NCI-H146 (cell line): Measurements from ENCODE around the gene SPATS2L.

ENCODE experiments used
- DNase-seq: peaks from one replicate; lab custom pipeline; 2025; lab: John Stamatoyannopoulos, UW

Gene SPATS2L

DNA sequence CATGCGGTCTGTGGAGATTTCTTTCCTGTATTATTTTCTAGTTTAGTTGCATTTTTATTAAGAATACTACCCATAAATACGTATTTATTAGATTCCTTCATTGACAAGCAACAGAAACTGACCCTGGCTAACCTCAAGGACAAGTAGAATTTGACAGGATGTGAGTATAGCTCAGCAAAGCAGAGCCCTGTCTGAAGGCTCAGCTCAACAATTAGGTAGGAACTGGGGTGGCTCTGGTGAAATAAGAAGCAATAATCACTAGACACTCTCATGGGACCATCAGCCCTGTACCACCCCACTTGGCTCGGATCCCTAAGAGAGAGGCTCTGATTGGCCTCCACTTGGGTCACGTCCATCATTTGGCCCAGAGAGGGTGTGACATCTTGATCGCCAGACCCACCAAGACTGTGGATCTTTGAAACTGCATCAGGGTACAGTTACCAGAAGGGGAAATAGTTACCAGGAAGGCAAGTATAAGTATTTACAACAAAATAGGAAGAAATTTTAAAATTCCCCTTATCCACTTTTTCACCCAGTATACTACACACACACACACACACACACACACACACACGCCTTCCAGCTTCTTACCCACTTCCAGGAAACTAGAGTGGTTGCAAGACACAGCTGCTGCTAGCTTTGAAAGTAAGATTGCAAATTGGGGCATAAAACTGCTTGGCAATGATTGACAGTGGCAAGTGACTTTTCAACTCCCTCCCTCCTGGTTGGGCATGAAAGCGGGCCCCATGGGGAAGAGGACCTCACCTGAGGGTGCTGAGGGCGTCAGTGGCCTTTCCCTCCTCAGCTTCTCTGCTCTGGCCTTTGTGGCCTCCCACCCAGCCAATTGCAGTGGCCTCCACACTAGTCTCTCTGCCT, 161.6 kb downstream of the SPATS2L start:
- no peak for DNase-seq

DNA sequence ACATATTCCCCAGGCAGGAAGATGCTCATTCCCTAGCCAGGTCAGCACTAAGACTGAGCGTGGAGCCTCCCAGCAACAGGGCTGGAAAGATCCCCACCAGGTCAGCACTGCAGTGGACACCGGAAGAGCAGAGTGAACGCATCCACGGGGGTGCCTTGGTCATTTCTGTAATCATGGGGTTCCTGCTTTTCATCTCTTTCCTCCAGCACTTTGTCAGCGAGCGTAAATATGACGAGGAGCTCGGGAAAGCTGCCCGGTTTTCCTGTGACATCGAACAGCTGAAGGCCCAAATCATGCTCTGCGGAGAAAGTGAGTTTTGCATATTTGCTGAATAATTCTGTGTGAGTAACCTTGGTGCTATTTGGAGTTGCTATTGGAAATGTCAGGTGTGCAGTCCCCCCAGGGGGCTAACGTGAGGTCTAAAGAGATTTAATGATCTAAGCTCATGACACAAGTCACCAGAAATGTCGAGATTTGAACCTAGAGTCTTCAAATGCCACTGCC, 163.3 kb downstream of the SPATS2L start:
- no peak for DNase-seq

DNA sequence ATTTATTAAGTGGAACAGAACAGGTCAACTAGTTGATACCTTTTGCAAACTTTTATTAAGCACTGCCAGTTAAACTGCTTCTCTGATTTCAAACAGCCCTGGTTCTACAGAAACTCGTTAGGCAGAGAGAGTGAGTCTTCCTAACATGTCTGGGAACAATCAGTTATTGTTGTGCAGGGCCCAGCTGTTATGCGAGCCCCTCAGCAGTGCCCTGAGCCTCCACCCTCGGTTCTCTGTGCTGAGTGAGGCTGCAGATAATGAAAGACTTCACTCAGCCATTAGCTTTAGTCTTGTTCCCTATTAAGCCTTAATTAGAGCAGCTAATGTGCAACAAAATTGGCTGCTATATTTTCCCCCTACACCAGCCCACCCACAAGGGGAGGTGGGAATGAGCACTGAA, 163.7 kb downstream of the SPATS2L start:
- no peak for DNase-seq

DNA sequence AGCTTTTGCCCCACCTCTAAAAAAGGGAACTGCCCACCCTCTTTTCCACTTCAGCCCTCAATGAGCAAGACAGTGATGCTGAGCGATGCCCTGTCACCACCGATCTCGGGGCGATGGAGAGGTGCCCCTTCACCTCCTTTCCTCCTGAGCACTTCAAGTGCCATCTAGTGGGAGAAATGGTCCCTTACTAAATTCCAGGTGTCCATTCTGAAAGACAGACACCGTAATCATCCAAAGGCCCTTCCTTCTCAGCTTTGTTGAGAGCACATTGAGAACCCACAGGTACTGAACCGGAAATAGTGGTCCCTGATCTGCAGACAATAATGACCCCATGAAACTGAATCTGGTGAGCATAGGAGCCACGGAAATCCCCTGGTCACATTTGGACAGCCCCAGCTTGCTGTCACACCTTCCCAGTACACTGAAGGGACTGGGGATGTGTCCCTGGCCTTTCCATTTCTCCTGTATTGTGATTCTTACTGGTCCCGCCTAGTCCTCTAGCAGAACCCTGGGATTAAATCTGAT, 164.9 kb downstream of the SPATS2L start:
- peak; percentile 34 for DNase-seq

DNA sequence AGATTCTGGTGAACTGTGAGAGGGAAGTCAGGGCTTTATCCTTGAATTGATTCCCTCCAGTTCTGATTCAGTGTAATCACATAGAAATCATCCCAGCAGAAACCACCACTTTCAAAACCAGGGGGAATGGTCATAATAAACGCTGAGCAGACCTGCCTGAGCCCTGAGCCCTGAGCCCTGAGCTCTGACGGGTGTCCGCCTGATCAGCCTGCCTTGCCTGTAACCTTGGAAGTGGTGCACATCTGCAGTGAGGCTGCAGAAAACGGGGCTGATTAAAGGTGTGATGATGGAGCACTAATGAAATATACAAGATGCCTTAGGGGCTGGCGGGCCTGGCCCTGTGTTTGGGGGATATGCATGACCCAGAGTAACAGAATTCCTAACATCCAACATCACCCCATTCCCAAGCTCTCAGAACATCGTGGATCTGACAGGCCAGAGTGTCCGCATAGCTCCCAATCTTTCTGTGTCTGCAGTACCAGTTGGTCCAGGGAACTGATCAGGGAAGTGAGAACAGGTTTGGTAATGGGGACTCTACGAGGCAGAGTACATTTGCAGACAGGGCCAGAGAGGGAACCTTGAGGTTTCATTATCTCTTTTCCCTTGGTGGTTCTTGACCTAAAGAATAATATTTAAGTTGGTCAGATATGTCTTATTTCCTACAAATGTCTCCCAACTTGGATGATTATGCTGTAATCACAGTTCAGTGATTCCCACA, 165.6 kb downstream of the SPATS2L start:
- no peak for DNase-seq

DNA sequence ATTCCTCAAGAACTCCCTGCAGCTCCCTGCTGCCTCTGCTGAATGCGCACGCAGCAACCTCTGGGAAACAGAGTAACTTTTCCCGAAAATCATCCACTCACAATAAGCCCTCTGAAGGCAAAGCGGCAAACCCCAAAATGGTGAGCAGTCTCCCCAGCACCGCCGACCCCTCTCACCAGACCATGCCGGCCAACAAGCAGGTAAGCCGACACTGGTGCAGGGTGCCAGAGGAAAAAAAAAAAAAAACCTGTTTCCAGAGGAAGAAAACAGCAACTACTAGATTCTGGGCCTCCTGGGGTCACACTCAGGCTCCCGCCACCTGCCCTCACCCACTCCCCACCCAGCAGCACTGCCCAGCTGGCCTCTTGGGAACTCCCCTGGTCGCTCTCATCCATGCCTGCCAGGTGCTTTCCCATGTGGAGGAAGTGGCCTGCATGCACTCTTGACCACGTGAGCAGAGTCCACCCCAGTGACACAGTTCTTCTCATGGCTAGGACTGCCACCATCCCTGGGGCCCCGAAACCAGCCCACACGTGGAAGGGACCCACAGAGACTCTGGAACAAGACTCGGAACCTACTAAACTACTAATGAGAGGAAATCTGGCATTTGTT, 166.5 kb downstream of the SPATS2L start:
- DNase-seq: no peak

DNA sequence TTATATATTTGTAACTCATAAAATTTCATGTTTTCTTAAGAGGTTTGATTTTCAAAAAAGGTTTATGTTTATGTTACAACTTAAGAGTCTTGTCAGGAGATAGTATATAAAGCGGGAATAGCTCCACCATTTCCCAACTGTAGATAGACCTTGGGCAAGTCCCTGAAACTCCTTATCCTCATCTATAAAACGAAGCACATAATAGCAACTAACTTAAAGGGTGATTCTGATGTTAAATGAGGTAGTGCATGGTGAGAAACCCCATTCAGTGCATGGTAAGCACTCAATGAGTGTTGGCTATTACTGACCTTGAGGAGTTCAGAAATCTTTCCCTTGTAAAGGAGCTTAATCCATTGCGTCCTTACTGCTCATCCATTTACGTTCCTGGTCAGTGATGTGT, 169.3 kb downstream of the SPATS2L start:
- no peak for DNase-seq

DNA sequence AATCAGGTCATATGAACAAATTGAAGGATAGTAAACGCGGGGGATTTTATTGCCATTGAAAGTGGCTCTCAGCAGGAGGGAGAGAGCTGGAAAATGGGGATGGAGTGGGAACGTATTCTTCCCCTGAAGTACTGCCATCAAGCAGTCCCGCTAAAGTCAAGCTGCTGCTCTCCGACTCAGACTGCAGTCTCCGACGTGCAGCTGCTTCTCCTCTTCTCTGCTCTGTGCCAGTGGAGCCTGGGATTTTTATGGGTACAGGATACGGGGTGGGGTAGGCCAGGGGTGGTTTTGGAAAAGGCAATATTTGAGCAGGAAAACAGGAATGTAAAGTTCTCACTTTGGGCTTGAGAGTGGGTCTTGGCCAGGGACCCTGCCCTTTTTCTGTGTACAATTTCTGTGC, 170.3 kb downstream of the SPATS2L start:
- DNase-seq: no peak

DNA sequence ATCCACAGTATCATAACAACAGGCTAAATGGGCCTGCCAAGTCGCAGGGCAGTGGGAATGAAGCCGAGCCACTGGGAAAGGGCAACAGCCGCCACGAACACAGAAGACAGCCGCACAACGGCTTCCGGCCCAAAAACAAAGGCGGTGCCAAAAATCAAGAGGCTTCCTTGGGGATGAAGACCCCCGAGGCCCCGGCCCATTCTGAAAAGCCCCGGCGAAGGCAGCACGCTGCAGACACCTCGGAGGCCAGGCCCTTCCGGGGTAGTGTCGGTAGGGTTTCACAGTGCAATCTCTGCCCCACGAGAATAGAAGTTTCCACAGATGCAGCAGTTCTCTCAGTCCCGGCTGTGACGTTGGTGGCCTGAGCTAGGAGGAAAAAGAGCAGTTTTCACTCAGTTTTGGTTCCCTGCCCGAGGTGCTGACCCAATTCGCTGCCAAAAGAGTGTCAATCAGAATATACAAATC, 171.2 kb downstream of the SPATS2L start:
- DNase-seq: no peak

DNA sequence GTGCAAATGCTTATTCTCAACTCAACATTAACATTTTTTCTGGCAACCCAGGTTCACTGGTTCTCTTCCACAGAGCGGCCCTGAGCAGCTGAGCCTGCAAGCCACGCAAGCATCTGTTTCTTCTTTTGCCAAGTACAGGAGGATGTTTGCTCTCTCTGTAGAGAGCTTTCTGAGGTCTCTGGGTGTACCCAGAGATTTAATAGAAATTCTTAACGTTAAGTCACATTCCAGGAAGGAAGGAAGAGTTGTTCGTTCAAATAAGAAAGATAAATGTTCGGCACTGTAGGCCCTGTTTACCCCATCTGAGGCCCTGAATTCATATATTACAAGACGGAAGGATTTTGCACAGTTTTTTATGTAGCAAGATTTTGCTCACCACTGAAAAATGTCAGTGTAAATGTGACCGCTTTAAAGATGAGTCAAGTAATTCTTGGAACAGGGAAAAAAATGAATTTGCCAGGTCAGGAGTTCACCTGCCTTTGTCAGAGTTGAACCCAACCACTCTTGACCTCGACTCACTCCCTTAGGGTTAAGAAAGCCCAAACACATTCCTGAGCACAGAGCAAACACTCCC, 173.3 kb downstream of the SPATS2L start:
- no peak for DNase-seq

DNA sequence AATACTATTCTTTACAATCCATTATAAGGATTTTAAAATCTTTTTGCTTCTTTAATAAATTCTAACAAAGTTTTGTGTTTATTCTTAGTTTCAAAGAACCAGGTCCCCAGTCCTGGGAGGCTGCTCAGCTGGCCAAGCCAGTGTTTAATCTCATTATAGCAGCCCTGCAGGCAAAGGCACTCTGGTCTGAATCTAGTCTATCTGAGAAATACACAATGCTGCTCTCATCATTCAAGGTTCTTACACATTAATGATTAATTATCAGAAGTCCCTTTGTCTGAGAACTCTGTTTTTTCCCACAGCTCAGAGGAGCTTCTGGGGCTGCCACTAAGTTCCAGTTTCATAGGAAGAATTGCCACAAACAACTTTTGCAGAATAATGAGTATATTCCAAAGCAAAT, 175.7 kb downstream of the SPATS2L start:
- DNase-seq: no peak

DNA sequence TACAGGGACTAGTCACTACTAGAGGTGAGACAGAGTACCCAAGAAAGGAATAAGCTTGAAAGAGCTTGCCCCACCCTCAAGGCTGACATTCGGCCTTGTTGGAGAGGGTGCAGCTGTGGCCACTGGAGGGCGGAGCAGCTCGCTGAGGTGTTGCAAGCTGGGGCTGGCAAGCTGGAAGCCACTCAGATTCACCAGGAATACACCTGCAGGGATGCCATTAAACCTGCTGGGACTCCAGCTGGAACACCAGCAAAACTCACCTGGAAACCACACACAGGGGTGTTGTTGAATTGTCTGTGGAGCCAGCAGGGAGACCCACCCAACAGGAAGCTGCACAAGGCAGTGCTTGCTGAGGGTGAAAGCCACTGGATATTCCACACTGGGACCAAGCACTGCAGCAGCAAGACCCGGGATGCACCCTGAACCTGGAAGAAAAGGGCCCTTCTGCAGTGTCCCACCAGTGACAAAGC, 177.3 kb downstream of the SPATS2L start:
- peak; percentile 82 for DNase-seq

DNA sequence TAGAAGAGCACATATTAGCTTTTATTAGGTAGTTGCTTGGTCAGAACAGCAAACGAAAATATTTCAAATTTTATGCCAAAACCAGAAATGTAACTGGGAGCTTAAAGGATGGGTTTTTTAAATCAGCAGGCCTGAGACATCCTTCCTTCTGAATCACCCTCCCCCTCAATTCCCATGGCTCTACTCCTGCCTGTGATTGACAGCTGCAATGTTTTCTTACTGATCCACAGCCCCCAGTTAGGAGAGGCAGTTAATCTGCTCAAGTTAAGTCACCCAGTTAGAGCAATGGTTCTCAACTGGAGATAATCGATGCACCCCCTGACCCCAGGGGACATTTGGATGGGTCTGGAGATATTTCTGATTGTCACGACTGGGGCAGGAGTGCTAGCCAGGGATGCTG, 178.4 kb downstream of the SPATS2L start:
- DNase-seq: no peak

DNA sequence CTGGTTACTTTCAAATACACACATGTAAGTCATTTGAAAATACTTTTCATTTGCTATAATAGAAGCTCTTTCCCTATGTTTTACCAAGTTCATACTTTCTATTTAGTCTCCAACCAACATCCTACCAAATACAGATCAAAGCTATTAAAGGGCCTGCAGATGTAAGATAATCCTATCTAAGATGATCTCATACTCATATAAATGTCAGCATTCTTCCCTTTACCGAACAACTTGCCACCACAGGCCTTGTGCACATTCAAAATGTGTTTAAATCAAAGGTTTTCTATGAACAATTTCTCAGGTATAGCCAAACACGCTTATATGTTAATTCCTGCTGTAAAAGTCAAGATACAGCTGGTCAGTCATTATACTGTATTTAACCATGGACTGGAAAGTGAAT, 180.0 kb downstream of the SPATS2L start:
- DNase-seq: no peak

DNA sequence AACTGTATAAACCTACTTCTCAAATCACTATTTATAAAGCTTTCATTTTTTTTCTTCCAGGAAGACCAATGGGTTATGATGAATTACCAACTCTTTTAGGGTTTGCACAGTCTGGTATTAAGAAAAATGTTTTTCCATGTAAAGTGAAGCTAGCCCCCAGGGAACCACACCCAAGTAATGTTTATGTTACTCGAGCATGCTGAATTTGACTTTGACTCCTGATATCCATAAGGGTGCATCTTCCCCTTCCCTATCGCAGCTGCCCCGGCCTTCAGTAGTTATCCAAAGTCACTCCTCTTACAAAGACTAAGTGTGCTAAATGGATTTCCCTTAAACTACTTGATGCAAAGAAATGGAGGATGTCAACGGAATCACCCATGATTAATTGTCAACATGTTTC, 181.7 kb downstream of the SPATS2L start:
- no peak for DNase-seq

DNA sequence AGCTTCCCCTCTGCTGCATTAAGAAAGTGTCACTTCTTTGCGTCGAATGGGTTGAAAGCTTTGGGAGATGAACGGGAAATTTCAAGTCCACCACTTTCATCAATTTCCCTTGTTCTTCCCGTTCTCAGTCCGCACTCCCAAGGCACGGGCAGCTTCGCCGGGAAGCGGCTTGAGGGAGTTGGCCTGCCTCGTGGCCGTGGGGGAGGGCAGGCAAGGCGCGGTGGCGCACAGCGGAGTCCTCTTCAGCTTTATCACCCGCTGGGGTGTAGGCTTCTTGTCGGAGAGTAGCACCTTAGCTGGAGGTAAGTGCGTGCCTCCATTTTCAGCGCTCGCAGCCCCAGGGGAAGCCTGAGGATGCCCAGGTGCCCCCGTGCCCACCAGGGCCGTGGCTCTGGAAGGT, 183.5 kb downstream of the SPATS2L start:
- DNase-seq: no peak

DNA sequence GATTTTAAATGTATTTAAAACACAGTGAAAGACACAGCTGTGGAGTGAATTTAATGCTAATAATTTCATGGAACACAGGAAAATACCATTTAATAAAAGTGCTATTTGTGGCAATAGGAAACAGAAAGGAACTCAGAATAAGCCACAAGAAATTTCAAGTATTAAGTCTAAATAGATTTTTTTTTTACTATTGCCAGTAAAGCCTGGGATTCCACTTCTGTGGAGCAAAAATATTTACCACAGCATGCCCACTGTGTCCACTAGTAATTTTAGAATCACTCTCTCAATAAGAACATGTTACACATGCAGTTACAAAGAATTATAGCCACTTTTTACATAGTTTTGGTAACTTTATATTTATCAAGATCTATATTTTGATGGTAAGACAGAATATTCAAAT, 186.2 kb downstream of the SPATS2L start:
- DNase-seq: no peak

DNA sequence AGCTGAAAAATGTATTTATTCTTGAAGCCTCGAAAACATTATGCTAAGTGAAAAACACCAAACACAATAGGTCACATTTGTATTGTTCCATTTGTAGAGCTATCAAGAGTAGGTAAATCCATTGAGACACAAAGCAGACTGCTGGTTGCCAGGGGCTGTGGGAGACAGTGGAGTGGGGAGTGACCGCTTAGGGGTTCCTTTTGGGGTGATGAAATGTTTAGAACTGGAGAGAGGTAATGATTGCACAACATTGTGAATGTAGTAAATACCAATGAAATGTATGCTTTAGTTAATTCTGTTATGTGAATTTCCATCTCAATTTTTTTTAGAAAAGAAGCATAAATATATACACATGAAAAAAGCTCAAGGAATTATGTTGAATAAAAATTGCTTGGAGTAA, 187.6 kb downstream of the SPATS2L start:
- DNase-seq: no peak

DNA sequence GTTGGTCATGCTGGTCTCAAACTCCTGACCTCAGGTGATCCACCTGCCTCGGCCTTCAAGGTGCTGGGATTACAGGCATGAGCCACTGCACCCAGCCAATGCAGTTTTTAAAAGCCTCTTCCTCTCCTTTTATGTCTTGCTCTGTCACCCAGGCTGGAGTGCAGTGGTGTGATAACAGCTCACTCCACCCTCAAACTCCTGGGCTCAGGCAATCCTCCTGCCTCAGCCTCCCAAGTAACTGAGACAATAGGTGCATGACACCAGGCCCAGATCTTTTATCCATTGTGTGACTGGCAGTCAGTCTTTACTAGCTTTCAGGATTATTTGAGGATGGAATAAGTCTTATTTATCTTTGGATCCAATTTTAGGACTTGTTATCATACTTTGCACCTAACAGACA, 190.2 kb downstream of the SPATS2L start:
- DNase-seq: no peak

DNA sequence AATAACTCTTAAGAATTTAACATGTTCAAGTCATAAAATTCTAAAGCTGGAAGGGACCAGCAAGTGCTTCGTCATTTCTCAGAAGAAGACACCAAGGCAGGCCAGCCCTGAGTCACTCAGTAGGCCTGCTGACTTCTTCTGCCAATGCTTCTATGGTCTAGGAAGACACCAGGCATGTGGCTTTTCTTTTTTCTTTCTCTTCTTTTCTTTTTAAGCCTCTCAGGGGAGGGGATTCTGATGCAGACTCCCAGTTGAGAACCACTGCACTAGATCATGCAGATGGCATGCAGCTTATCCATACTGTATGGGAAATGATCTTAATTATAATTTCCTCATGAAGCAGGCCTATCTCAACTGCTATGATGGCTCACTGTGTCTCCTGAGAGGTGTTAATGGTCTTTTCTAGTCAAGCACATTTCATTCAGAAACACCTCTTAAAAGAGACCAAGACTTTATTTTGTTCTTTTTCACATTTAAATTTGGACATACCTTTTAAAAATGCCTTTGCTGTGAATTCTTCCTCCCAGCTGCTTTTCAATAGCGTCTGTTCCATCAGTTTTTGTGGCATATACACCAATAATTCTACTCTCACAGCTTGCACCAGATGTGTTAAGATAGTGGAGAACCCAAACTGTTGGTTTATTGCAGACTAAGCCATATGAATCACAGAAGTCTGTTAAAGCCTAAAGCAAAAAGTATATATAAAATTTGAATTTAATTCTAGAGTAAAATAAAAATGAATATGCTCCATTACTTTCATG, 192.1 kb downstream of the SPATS2L start:
- no peak for DNase-seq

DNA sequence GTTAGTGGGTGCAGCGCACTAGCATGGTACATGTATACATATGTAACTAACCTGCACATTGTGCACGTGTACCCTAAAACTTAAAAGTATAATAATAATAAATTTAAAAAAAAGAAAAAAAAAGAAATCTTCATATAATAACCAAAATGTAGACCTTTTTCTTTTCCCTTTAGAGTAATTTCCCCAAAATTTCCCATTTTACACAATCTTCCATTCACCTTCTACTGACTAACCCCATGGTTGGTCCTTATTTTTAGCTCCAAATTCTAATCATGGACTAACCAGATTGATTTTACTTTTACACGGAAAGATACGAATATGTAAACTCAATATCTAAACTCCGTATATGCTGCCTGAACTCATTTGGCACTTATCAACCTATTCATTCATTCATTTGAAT, 195.7 kb downstream of the SPATS2L start:
- no peak for DNase-seq
